HUES48 (cell line): ENCODE measurements around the gene PIM1.
A peak's percentile ranks its signal among the peaks of the same experiment; 100 is the strongest.

ENCODE experiments used
- H3K27ac ChIP-seq: one replicate; pipeline ENCODE4 v1.7.0; 2013; ENCODE audit warnings: low read depth, low read length, inconsistent platforms
- H3K27me3 ChIP-seq: 2 replicates; pipeline ENCODE4 v1.6.1; 2013; ENCODE audit warnings: mild to moderate bottlenecking, low read length; ENCODE audit not compliant: control insufficient read depth, insufficient read depth
- H3K36me3 ChIP-seq: 2 replicates; pipeline ENCODE4 v1.6.1; 2013; ENCODE audit warnings: low read length; ENCODE audit not compliant: control insufficient read depth, insufficient read depth
- H3K4me1 ChIP-seq: 2 replicates; pipeline ENCODE4 v1.6.1; 2013; ENCODE audit warnings: mild to moderate bottlenecking, low read length; ENCODE audit not compliant: control insufficient read depth, insufficient read depth
- H3K4me3 ChIP-seq: 2 replicates; pipeline ENCODE4 v1.5.1; 2013; ENCODE audit warnings: mild to moderate bottlenecking, low read depth, low read length
- H3K9ac ChIP-seq: 2 replicates; pipeline ENCODE4 v1.6.1; 2013; ENCODE audit warnings: mild to moderate bottlenecking, low read depth, low read length, moderate library complexity
- H3K9me3 ChIP-seq: 2 replicates; pipeline ENCODE4 v1.6.1; 2013; ENCODE audit warnings: low read length; ENCODE audit not compliant: control insufficient read depth, insufficient read depth

PIM1 gene

DNA sequence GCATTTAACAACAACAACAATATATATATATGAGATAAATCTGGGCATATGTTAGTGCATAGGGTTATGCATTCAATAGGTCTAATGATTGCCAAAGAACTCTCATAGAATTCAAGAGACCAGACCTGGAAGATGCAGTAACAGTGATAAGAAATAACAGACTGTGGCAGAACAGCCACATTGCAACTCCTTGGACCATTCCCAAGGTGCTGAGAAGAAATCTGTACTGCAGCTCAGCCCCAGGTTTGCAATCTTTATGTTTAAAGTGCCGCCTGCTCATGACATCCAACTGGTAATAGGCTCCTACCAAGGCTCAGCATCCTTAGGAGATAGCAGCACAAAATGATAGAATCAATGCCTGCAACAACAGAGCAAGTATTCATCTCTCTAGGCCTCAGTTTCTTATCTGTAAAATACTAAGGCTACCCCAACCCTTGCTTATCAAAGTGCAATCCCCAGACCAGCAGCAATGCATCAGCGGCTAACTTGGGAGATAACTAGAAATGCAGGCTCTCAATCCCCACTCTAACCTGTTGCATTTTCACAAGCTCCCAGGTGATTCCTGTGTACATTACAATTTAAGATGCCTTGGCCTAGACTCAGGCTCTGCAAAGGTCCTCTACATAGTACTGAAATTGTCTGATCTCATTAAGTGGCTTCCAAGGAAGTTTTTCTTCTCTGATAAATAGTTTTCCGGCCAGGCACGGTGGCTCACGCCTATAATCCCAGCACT, 30.6 kb upstream of the PIM1 start:
- Histone ChIP-seq H3K9ac (no peak overlapping the region; the same call in 1 of the 2 replicates), H3K4me3 (no peak overlapping the region), H3K27ac (peak overlapping the region; percentile 100), H3K9me3 (no peaks in the 10 kb centered on the region), H3K36me3 (0 out of 2 replicates have a peak, but pooled peaks cover 7% of the 10 kb centered on the region), H3K27me3 (no peaks in the 10 kb centered on the region), H3K4me1 (peaks cover 69% of the 10 kb centered on the region)

DNA sequence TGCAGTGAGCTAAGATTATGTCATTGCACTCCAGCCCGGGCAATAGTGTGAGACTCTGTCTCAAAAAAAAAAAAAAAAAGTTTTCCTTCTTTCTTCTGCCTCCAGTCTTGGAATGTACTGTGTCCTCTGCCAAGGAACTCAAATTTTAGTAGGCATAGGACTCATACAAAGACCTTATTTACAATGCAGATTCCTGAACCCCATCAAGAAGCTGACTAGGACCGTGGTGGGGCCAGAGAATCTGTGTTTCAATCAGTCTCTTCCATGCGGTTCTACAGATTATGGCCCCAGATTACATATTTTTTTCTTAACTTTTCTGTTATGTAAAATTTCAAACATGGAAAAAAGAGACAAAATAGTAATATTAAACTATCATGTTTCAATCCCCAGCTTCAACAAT, 29.8 kb upstream of the PIM1 start:
- Histone ChIP-seq H3K36me3 (0 out of 2 replicates have a peak, but pooled peaks cover 1% of the 10 kb centered on the region), H3K27ac (peak overlapping the region; percentile 98), H3K27me3 (no peaks in the 10 kb centered on the region), H3K4me1 (peaks cover 66% of the 10 kb centered on the region), H3K9ac (peak overlapping the region; percentile 70; the same call in 1 of the 2 replicates), H3K4me3 (0 out of 2 replicates have a peak overlapping the region, but pooled peaks have one; percentile 25), H3K9me3 (no peaks in the 10 kb centered on the region)

DNA sequence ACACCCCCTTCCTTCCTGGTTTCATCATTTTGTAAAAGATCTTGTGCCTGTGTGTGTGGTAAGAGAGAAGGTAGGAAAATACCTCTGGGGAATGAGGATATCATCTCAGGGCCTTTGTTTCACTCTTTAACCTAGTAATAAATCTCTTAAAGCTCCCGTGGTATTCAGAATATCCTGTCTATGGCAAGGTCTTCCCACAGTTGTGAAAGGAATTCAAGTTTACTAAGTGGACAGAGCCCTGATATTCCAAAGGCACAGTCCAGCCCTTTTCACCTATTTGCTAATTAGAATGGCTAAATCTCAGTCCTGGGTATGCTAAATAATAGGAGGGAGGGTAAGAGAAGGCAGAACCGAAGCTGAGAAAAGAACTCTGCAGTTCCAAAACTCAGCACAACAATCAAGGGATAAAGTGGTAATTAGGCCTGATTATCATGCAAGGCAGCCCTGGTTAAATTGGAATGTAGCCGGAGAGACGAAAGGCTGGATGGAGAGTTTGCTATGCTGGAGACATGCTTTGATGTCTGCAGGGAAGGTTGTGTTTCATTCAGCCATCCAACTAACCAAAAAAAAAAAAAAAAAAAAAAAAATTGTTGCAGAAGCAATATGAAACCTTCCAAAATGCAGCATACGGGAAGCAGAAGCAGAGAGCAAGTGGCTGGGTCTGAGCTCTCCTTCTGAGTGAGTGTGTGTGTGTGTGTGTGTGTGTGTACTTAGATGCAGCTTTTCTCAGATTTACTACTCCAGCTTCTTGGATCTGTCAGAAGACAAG, 28.5 kb upstream of the PIM1 start:
- Histone ChIP-seq H3K4me3 (peak overlapping the region; percentile 39), H3K36me3 (no peaks in the 10 kb centered on the region), H3K4me1 (peaks cover 58% of the 10 kb centered on the region), H3K9ac (peak overlapping the region; percentile 70), H3K9me3 (no peaks in the 10 kb centered on the region), H3K27ac (peak overlapping the region; percentile 98), H3K27me3 (no peaks in the 10 kb centered on the region)

DNA sequence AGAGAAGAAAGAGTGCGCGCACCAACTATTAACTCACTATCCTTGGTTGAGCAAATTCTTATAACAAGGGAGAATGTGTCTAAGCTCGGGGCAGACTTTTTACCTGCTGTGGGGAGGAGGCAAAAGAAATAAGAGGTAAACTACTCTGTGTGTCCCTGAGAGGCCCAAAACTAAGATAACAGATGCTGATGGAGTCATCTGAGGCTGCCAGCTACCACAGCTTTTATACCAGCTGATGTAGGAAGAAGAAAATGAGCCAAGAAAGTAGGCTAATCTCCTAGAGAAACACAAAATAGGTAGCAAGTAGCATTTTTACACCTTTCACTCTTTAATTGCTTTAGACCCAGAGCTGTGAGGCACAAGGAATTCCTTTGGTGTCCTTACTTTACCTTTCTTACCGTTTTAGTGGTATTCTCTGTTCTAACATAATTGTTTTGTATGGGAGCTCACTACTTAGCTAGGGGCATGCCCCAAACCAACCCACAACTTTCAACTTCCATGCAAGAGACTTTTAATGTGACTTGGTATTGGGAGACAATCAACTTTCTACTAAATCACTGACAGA, 27.8 kb upstream of the PIM1 start:
- Histone ChIP-seq H3K4me1 (peaks cover 55% of the 10 kb centered on the region), H3K27ac (peak overlapping the region; percentile 98), H3K9ac (peak overlapping the region; percentile 47)

DNA sequence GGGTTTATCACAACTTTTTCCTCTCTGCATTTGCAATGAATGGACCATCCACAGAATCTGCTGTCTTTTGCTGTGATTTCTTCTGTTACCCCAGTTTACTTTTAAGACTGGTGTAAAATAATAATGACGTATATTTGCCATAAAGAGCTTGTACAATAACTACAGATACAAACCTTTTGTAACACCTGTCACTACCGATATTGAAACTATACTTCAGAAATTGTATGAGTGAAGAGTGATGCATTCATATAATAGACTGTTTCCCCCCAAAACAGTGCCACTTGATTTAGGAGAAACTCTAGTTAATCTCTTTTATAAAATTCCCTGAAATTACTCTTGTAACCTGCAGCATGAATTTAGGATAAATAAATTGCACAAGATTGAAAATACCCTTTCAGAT, 26.4 kb upstream of the PIM1 start:
- Histone ChIP-seq H3K27ac (peak overlapping the region; percentile 80), H3K36me3 (no peaks in the 10 kb centered on the region), H3K4me1 (peaks cover 50% of the 10 kb centered on the region)

More for the DNA sequence above, 27.8 kb upstream of the PIM1 start:
- Histone ChIP-seq H3K27me3 (no peaks in the 10 kb centered on the region), H3K36me3 (no peaks in the 10 kb centered on the region), H3K9me3 (no peaks in the 10 kb centered on the region), H3K4me3 (peak overlapping the region; percentile 38)

DNA sequence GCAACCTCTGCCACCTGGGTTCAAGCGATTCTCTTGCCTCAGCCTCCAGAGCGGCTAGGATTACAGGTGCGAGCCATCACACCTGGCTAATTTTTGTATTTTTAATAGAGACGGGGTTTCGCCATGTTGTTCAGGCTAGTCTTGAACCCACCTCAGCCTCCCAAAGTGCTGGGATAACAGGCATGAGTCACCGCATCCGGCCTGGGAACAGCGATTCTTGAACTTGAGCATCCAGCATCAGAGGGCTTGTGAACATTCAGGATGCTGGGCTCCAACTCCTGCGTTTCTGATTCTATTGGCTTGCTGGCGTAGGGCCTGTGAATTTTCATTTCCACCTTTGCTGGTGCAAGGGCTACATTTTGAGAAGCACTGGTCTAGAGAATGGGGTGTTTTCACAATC, 24.5 kb upstream of the PIM1 start:
- Histone ChIP-seq H3K4me3 (no peak overlapping the region), H3K27me3 (no peaks in the 10 kb centered on the region), H3K27ac (no peak overlapping the region), H3K4me1 (peaks cover 36% of the 10 kb centered on the region), H3K9me3 (no peaks in the 10 kb centered on the region), H3K36me3 (no peaks in the 10 kb centered on the region), H3K9ac (no peak overlapping the region)

More for the DNA sequence above, 26.4 kb upstream of the PIM1 start:
- Histone ChIP-seq H3K27me3 (no peaks in the 10 kb centered on the region), H3K4me3 (no peak overlapping the region), H3K9me3 (no peaks in the 10 kb centered on the region), H3K9ac (no peak overlapping the region)

DNA sequence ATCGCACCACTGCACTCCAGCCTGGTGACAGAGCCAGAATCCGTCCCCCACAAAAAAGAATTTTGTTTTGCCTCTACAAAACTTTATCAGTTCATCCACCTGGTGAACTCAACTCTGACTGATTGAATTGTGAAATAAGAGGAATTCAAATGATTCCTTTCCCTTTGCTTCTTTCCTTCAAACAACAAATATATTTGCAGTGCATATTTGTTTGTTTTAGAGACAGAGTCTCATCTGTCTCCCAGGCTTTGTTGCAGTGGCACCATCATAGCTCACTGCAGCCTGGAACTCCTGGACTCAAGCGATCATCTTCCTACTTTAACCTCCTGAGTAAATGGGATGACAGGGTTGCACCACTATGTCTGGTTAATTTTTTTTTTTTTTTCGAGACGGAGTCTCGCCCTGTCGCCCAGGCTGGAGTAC, 23.2 kb upstream of the PIM1 start:
- Histone ChIP-seq H3K36me3 (no peaks in the 10 kb centered on the region), H3K4me1 (peaks cover 27% of the 10 kb centered on the region), H3K27me3 (no peaks in the 10 kb centered on the region)

DNA sequence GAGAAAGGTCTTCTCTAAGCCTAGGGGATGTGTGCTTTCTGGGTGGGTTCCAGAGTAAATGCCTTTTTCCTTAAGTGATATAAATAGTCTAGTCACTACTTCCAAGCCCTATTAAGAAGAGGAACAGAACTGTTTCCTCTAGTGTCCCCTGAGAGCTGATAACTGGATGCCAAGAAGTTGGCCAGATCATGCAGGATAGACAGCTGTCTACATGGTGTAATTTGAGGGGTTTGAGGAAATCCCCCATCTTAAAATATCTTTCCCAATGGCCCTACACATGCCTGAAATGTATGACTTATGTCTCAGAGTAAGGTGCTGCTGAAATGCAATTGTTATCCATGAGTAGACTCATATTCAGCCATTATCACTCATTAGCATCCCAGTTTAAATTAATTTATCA, 20.2 kb upstream of the PIM1 start:
- H3K9me3 ChIP-seq, result no peaks in the 10 kb centered on the region
- no peaks in the 10 kb centered on the region for H3K36me3 ChIP-seq
- peaks cover under 1% of the 10 kb centered on the region for H3K4me1 ChIP-seq
- H3K27ac ChIP-seq, result no peak overlapping the region
- H3K9ac ChIP-seq, result no peak overlapping the region
- no peak overlapping the region for H3K4me3 ChIP-seq
- H3K27me3 ChIP-seq, result no peaks in the 10 kb centered on the region

More for the DNA sequence above, 23.2 kb upstream of the PIM1 start:
- Histone ChIP-seq H3K9me3 (no peaks in the 10 kb centered on the region), H3K4me3 (no peak overlapping the region), H3K9ac (no peak overlapping the region), H3K27ac (no peak overlapping the region)

DNA sequence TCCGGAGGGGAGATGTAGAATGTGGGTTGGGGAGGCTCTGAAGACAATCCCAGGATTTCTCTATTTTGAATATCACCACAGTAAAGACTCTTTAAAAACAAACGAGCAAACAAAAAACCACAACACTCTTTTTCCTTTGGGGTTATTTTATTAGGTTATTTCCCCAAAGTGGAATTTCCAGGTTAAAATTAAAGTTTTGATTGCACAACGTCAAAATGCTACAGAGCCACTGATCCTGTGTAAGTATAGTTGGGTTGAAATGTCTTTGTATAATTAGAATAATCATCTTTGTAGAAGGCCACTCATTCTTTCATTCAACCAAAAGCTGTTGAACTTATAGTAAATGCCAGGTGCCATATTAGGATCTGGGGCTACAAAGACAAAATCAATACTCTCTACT, 19.6 kb upstream of the PIM1 start:
- no peaks in the 10 kb centered on the region for H3K9me3 ChIP-seq
- no peak overlapping the region for H3K27ac ChIP-seq
- no peak overlapping the region for H3K4me3 ChIP-seq
- H3K36me3 ChIP-seq, result no peaks in the 10 kb centered on the region
- no peak overlapping the region for H3K9ac ChIP-seq
- H3K4me1 ChIP-seq, result 0 out of 2 replicates have a peak, but pooled peaks cover 2% of the 10 kb centered on the region
- no peaks in the 10 kb centered on the region for H3K27me3 ChIP-seq

DNA sequence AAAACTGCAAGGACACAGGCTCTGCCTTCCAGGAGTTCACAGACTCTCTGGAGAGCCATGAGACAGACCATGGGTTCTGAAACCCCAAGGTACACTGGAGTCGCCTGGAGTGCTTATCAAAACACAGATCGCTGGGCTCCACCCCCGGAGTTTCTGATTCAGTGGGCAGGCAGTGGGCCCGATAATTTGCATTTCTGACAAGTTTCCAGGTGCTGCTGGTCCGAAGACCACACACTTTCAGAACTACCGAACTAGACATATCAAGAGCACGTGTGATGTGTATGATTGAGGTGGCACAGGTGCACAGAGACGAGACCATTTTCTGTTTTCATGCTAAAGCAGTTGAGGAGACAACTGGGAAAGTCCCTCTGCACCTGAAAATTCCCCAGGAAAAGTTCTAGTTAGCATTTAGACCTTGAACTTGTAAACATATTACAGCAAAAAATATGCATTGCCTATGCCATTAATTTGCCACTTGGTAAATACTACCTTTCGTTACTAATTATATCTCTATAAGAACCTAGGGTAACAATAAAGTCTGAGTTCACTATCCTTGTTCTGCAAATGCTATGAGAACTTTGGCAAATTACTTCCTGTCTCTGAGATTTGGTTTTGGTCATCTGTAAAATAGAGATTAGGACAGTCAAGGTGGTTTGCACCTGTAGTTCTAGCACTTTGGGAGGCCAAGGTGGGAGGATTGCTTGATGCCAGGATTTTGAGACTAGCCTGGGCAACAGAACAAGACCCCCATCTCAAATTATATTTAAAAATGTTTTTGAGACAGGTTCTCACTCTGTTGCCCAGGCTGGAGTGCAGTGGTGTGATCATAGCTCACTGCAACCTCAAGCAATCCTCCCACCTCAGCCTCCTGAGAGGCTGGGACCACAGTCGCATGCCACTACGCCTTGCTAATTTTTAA, 14.3 kb upstream of the PIM1 start:
- H3K4me1 ChIP-seq, result 0 out of 2 replicates have a peak, but pooled peaks cover 6% of the 10 kb centered on the region
- no peak overlapping the region for H3K4me3 ChIP-seq
- no peak overlapping the region for H3K27ac ChIP-seq
- no peak overlapping the region for H3K9ac ChIP-seq
- H3K9me3 ChIP-seq, result no peaks in the 10 kb centered on the region
- no peaks in the 10 kb centered on the region for H3K27me3 ChIP-seq
- no peaks in the 10 kb centered on the region for H3K36me3 ChIP-seq
